NOMO-1 treated with DMSO at 0.1 percent for 48 hours (cell line): ENCODE results near the gene TMOD3.
A peak's percentile ranks its signal among the peaks of the same experiment; 100 is the strongest.

Experiments
- DNase-seq: peaks from one replicate; lab custom pipeline; 2025; ENCODE audit not compliant: unreplicated experiment; lab: John Stamatoyannopoulos, UW

The TMOD3 gene

DNA sequence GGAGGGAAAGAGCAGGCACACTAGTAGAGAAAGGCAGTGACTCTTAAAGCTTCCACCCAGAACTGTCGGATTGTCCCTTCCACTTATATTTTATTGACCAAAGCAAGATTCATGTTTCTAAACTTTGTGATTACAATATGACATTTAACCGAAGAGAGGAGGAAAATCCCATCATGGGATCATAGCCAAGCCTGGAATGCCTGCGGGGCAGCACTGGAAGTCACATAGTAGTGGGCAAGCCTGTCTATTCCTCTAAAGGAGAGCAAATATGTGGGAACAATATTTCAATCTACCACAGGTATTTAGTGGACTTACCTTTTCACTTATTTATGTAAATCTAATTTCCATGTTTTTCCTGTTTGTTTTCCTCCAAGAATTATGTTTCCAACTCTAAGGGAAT is 3.8 kb upstream of the TMOD3 start:
- DNase-seq = no peak

DNA sequence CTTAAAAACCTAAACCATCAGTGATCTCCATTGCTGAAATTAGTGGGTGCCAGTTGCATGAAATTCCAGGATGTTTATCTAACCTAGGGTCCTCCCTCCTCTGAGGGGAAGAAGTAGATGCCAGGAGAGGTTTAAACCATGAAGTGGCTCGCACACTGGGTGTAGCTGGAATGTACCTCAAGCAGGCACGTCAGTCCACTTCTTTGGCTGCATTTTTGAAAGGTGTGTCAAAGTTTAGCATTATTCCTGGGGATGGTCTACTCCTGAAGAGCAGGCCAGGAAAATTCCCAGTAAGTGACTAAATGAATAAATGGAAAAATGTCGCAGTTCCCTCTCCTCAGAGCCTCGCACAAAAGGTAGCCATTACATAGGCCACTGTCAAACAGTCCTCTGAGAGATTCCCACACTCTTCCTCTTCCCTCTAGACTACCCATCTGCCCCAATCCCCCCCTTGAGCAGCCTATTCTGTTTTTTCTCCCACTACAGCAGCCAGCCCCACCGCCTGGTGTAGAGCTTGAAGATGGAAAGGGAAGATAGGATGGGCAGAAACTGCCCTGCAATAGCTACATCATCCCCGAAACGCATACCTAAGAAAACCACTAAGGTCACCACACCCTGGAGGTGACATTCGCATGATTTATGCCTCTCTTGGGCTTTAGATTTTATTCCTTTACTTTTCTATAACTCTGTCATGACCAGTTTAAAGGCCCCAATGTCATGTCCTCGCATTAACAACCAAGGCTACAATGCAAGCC is 655 bp upstream of the TMOD3 start:
- DNase-seq = no peak

DNA sequence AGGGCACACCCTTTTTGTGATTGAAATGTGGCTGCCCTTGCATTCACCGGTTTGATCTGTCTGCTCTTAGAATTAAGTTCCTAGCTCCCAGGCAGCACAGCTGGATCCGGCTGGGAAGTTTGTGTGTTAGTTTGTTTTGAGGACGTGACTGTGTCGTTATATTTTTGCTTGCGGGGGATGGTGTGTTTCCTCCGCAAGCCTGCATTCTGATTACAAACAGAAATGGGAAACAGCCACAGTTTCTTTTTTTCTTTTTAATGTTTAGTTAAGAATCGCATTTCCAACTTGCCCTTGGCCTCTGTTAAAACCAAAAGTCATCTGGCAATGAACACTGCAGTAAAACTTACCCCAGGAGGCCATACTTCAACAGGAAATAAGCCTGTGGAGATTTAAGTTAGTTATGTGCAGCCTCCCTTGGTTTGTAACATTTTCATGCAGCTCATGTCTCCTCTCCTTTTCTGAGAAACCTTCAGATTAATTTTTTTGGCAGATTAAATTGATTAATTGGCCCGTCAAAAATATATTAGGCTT is 888 bp downstream of the TMOD3 start:
- peak; percentile 34 for DNase-seq

DNA sequence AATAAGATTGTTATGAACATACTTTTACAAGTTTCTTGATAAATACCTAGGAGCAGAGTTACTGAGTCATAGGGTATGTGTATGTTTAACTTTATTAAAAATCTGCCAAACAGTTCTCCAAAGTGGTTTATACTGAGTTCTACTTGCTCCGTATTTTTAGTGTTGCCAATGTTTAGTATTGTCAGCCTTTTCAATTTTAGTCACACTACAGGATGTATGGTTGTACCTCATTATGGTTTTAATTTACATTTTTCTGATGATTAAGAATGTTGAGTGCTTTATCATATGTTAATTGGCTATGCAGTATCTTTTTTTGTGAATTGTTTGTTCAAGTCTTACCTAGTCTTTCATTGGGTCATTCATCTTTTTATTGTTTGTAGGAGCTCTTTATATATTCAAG is 4.3 kb downstream of the TMOD3 start:
- no peak for DNase-seq

DNA sequence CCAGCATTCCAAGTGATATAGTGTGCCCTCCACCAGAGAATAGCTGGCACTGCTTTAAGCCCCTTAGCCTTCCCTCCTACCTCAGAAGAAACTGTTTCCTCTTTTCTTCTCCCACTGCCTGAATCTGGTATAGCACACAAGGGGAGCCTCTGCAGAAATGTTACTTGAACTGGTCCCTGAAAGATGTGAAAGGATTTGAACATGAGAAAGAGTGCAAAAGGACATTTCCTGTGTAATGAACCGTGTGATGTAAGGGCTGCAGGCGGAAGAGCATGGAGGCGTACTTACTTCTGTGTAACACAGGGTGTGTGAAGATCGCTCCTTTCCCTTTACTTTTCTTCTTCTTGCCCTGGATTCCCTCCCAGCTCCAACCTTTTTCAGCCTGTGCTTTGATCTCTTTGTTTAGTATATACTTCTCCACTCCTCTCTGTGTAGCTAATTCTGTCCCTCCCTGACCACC is 8.4 kb downstream of the TMOD3 start:
- peak; percentile 45 for DNase-seq

DNA sequence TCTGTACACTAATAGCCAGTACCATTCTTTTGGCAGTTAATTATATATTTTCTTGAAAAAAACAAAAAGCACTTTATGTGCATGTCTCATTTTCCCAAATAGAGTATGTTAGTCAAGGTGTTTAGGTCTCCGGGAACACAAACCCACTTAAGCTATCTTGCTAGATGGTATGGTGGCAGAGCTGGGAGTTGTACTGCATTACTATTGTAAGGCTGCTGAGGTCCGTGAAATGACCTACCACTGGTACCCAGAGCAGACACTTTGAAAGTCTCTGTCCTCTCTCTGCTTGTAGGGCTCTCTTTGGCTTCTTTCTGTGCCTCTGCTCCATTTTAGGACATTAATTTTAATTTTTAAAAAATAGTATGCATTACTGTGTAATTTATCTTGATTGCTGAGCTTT is 8.8 kb downstream of the TMOD3 start:
- no peak for DNase-seq

DNA sequence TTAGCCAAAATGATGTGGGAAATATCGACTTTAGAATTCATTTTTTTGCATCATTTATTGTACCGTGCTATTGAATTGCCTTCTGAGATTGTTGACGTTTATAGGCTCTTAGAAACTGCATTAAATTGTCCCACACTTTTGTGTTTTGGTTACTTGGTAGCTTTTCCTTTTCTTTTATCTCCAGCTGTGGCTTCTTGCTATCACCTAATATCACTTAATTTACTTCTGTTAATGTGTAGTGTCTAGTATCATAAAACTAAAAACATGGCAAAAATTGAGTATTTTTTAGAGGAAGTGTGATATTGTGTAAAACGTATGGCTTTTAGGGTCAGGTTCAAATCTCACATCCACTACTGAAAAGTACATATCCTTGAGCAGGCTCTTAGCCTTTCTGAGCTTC is 11.2 kb downstream of the TMOD3 start:
- DNase-seq = peak; percentile 7

DNA sequence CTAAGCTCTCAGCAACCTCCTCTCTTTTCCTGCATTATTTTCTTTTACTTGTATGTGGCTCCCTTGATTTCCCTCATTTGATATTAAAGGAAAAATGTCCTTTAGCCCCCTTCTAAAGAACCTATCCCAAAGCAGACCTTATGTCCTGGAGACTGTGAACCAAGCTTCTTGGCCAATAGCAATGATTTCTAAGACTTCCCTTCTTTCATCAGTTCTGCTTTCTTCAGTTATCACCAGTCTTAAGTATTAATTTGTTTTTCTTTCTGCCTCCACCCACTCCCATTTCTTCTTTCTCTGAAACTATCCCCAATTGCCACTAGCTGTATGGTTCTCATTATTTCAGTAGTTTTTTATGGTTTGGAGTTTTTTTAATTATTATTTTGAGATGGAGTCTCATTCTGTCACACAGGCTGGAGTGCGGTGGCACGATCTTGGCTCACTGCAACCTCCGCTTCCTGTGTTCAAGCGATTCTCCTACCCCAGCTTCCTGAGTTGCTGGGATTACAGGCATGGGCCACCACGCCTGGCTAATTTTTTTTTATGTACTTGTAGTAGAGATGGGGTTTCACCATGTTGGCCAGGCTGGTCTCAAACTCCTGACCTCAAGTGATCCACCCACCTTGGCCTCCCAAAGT is 12.1 kb downstream of the TMOD3 start:
- peak; percentile 40 for DNase-seq

DNA sequence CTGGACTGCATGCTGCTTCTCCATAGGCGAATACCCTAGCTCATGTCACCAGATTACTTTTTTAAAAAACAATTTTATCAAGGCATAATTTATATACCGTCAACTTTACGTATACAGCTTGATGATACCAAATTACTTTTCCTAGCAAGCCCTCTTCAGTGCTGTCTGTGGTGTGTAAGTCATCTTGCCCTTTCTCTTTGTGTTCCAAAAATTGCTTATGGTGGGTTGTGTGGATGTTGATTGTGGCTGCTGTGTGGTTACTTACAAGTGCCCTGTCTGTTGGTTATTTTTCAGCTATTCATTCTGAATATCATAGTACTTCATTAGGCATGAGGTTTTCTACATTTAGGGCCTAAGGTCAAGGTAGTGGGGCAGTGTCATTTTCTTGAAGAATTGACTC is 12.8 kb downstream of the TMOD3 start:
- DNase-seq = no peak

DNA sequence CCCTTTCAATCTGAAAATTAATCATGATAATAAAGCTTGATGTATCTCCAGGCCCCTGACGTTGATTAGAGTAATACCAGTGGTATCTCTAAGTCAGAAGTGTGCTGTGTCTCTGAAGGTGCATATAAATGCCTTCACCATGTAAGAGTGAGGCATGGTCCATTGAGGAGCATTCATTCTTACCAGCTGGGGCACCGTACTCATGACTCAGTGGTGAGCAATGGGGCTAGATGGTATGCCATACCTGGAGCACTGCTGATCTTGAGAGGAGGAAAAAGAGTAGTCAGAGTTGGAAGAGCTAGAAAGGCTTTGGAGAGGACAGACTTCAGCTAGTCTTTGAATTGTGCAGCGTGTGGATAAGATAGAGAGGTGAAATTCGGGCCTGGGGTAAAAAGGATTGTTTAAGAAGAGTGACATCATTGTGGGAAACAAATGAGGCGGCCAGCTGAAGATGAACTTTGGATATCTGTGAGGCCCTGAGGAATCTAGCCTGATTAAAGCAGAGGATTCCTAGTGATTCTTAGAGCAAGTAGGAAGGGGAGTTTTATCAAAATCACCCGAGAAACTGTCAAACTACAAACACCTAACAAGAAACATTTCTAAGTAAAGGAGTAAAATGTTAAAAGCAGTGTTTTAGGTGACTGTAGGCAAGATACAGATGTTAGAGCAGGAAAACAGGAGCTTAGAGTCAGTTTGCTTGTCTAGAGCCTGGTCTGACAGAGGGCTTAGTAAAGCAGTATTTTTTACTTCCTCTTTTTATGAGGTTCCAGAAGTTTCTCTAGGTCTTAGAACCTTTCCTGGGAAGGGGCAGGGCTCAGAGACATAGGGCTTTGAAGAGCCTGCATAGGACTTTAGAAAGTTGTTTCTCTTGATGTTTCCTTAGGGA is 13.6 kb downstream of the TMOD3 start:
- DNase-seq = peak; percentile 55

DNA sequence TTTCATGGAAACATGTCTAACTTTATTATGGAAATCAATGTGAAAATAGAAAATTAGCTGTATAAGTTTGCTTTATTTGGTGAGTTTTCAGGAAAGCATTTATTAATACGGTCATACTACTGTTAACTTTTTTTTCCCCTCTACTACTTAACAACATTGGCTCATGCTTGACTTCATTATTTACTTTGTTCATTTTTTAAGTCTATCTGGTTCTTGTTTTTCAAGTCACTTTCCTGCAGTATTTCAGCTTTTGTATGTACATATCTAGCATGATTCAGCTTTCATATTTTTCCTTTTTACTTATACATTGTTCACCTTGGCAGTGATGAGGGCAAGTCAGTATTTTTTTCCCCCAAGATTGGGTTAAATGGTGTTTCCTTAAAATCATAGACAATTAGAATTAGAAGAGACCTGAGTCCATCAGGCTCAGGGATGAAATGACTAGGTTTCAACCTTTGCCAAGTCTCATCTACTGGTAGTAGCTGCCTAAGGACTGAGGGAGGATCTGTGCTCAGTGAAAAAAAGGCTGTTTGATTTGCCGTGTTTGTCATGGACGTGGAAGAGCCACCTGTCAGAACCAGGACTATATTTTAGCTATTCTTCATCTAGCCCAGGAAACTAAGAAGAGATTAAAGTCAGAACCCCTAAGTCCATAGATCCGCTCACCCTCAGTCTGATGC is 15.4 kb downstream of the TMOD3 start:
- DNase-seq = no peak

DNA sequence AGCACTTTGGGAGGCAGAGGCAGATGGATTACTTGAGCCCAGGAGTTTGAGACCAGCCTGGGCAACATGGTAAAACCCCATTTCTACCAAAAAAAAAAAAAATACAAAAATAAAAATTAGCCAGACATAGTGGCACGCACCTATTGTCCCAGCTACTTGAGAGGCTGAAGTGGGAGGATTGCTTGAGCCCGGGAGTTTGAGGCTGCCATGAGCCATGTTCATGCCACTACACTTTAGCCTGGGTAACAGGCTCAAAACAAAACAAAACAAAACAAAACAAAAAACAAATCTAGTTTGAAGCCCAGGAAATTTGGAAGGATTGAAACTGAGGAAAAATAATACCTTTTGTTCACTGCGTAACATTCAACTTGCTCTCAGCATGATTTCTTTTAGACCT is 16.6 kb downstream of the TMOD3 start:
- DNase-seq = no peak

DNA sequence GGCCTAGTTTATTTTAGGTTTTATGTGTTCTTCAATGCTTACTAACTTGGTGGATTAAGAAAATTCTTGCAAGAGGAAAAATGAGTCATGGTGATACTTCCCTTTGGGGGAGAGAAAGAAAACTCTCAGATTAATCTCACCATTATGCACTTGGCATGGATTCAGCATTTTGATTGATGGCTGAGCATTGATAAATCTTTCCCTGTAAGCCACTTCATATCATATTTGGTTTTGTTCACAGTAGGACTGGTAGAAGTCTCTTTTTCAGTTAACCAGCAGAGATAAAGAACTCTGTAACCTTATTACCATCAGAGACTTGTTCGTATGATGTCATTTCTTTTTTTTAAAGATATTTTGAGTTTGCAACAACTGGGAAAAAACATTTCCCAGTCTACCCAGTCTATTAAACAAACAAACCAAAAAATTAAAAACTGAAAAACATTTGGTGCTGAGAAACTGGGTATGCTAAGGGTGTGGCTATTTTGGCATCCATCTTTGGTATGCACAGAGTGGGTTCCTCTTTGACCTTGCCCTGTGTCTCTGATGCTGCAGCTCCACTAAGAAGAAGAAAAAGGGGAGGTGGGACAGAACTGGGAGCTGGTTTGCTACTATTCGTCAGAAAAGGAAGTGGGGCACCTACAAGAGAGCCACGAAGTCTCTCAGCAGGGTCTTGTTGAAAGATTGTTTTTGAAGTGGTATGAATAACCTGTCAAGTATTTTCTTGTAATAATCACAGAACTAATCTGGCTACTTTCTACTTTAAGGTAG is 17.2 kb downstream of the TMOD3 start:
- DNase-seq = peak; percentile 73

DNA sequence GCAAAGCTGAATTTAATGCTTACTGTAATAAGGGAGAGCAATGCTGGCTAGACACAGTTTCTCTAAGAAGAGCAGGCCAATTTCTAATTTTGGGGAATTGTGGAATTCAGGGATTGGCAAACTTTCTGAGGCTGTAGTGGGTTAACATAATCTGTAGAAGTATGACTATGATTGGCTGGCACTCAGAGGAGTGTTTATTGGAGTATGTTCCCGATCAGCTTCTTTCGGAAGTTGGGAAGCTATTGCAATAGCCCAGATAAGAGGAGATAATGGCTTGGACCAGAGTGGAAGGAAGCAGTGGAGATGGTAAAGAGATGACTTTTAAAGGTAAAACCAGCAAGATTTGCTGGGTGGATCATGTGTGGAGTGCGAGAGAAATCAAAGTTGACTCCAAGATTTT is 19.4 kb downstream of the TMOD3 start:
- no peak for DNase-seq

DNA sequence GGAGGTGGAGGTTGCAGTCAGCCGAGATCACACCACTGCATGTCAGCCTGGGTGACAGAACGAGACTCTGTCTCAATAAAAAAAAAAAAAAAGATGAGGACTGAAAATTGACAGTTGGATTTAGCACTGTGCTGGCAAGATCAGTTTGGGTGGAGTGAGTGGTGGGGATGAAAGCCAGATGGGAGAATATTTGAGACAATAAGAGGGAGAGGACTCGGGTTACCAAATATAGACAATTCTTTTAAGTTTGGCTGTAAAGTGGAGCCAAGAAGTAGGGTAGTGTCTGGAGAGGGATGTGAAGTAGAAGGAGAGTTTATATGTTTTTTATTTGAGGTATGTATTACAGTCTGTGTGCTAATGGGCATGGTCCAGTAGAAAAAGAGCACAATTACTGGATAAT is 20.4 kb downstream of the TMOD3 start:
- DNase-seq = no peak

DNA sequence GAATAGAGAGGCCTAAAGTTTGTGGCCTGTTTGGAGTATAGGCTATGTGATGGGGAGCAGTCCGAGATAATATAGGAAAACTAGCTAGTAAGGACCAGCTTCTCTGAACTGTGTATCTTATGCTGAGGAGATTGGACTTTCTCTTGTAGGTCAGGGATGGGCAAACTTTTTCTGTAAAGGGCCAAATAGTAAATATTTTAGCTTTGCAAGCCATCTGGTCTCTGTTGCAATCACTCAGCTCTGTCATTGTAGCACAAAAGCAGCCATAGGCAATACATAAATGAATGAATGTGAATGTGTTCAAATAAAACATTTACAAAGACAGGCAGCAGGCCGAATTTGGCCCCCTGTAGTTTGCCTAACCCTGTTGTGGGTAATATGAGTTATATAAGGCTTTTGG is 24.5 kb downstream of the TMOD3 start:
- no peak for DNase-seq

DNA sequence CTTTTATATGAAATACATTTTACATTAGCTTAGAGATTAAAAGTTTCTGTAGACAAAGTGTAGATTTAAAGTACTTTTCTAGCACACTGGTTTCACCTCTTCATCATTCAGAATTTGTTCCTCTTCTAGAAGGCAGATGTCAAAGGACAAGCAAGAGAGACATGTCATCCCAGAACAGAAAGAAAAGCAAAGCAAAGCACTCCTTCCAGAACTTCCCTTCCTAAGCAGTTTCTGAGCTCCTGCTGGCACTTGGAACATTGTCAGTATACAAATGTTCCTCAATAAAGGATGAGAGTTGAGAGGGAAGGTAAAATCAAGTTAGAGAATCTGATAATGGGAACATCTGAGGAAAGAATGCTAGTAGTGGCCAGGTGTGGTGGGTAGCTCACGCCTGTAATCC is 26.2 kb downstream of the TMOD3 start:
- no peak for DNase-seq

DNA sequence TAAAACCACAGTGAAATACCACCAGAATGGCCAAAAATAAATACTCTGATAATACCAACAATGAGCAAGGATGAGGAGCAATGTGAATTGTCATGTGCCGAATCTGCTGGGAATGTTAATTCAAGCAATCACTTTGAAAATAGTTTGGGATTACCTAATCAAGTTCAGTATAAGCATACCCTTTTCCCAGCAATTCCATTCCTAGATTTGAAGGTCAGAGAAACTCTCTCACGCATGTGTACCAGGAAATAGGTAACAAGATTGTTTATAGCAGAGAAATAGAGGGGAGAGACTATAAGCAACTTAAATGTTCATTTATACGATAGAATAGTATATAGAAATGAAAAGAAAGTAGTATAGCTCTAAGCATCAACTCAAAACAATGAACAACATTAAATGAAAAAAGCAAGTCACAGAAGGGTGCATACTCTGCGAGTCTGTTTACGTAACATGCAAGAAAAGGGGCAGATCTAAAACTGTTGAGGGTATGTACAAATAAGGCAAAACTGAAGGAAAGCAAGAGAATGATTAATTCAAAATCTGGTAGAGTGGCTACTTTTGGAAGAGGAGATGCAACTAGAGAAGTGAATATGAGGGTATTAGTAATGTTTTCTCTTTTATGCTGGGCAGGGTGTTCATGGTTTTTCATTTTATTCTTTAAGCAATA is 27.4 kb downstream of the TMOD3 start:
- no peak for DNase-seq

DNA sequence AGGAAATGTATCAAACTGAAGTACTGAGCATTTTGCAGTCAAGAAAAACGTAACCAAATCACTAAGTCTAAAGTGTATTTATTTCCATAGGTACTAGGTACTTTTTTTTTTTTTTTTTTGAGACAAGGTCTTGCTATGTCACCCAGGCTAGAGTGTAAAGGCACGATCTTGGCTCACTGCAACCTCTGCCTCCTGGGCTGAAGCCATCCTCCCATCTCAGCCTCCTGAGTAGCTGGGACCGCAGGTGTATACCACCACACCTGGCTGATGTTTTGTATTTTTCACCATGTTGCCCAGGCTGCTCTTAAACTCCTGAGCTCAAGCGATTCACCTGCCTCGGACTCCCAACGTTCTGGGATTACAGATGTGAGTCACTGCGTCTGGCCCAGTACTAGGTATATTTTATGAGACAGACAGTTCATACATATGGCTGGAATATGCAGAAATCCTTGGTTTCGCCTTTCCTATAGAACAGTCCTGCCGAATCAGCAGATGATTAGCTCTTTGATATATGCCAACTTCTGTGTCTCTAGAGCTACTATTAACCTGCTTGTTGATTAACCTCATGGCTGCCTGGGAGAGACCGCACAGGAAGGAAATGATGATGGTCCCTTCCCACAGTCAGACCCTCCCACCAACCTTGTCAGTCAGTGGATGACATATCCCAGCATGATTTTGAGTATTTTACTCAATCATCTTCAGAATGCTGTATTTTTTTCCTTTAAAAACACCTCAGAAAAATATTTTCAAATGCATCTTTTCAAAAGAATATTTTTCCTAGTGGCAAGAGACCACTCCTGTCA is 32.3 kb downstream of the TMOD3 start:
- DNase-seq = peak; percentile 5
